GM19438 (cell line): ENCODE measurements around the gene ATXN10.

Source experiments
- ATAC-seq: cut with Tn5 transposase; IDR thresholded peaks from one replicate; pipeline ENCODE4 v1.9.1; 2021; ENCODE audit warnings: low read depth; ENCODE audit not compliant: unreplicated experiment

The ATXN10 gene

DNA sequence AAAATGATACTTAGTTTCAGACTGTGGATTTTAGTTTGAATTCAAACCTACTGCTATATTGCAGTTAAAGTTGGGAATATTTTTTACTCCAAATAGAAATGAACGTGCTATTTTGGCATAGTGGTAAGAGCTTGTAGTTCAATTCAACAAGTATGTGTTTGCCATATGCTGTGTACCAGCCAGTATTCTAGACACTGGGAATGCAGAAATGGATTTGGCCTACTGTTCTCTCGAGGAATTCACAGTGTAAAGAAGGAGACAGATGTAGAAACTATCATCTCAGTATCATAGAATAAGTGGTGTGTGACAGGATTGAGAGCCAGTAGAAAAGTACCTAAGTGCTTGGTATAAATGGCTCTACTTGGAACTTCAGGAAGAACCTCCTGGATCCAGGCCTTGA is 80.4 kb downstream of the ATXN10 start:
- ATAC-seq, result no peak

DNA sequence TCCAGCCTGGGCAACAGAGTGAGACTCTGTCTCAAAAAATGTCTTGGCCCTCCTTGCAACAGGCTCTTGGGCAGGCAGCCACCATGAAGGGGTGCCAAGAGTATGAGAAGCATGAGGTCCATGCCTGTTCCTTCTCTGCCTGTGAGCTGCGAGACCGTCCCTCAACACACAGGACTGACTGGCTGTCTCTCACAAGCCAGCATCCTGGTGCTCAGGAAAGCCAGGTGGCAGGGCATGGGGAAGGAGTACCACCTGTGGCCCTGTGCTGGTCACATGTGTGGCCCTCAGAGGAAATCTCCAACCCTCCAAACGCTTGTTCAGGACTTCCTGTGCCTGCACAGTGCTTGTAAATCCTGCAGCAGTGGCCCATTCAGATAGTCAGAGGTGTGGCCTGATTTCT is 83.2 kb downstream of the ATXN10 start:
- ATAC-seq, result no peak

- no peak for ATAC-seq
These were observed 84.9 kb downstream of the ATXN10 start for GRCh38 chr22:45756558-45756957.

GRCh38 chr22:45757068-45757467 is 85.4 kb downstream of the ATXN10 start:
- ATAC-seq, result no peak

- ATAC-seq, result no peak
These were observed 86.3 kb downstream of the ATXN10 start for GRCh38 chr22:45757936-45758335.

DNA sequence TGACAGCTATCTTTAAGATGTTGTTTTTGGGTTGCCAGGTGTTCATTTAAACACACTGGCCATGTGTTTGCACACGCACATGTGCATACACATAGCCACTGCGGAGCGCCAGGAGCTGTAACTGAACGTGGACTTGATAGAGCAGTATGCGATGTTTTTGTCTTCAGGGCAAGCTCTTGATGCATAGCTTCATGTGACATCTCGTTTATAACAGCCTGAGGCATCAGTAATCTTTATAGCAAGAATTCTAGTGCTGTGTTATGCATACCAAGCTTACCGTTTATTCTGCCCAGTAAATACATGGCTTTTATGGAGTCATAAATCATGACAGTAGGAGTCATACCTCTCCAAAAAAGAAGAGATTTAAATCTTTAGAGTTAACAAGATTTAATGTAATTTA is 87.0 kb downstream of the ATXN10 start:
- ATAC-seq, result no peak

DNA sequence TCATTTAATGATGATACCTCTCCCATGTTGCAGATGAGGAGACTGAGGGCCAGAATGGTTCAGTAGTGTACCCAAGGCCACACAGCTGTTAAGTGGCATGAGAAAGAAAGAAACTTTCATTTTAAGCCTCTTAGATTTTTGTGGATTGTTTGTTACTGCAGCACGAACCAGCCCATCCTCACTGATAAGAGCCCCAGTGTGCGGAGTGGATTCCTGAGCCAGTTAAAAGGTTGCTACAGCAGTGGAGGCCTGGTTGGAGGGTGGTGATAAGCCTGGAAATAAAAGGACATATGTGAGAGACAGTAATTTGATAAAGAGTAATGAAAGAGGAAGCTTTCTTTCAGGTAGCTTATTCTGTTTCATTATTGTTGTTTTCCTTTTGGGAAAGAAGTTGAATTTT is 89.0 kb downstream of the ATXN10 start:
- ATAC-seq, result no peak

DNA sequence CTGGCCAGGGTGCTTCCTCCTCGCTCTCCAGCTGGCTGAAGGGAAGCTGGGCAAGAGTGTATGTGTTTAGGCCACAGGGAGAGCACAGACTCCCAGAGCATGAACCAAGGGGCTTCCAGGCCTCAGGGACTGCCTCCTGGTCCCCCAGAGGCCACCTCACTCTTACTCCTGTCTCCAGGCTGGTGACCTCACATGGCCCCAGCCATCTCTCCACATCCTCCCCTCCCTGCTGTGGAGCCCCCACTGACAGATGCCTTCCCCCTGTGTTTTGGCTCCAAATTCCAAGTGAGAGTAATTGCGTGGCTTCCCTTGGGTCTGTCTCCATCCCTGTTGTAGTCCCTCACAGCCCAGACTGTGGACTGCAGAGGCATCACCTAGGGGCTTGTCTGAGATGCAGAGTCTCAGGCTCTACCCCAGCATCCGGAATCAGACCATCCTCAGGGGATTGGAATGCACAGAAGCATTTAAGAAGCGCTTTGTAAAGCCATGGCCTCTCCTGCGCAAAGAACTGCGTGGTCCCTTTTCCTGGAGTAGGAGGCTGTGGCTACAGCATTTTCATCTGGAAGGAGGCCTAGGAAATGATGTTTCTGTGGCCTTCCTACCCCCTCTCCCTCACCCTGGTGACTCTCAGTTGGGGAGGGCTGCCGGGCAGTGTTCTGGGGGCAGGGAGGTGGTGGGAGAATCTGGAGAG is 91.1 kb downstream of the ATXN10 start:
- no peak for ATAC-seq

DNA sequence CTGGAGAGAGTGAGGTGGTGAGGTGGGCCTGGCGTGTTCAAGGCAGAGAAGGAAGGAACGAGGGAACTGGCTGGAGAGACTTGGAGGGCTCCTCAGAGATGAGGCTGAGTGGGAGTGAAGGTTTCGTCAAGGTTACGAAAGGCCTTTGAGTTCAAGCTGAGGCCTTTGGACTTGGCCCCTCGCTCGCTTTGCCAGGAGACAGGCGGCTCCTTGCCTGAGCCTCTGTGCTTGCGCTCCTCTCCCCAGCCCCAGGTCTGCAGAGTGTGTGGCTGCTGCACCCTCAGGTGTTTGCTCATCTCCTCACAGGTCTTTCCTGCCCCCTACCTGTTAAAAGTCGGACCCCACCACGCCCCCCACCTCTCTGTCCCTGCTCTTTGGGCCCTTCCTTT is 91.6 kb downstream of the ATXN10 start:
- no peak for ATAC-seq

DNA sequence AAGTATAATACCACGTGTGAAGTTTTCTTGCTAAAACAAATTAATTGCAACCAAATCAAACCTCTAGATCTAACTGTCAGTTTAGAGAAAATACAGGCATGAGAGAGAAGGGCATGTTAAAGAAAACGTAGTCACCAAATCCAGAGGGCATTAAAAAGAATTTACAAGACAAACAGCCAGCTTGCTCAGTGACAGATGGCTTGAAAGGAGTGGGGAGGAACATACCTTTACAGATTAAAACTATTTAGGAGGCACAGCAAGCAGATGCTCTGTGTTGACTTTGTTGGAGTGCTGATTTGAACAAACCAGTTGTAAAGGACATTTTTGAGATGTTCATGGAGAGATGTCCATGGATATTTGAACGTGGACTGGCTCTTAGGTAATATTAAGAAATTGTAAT is 96.9 kb downstream of the ATXN10 start:
- no peak for ATAC-seq

DNA sequence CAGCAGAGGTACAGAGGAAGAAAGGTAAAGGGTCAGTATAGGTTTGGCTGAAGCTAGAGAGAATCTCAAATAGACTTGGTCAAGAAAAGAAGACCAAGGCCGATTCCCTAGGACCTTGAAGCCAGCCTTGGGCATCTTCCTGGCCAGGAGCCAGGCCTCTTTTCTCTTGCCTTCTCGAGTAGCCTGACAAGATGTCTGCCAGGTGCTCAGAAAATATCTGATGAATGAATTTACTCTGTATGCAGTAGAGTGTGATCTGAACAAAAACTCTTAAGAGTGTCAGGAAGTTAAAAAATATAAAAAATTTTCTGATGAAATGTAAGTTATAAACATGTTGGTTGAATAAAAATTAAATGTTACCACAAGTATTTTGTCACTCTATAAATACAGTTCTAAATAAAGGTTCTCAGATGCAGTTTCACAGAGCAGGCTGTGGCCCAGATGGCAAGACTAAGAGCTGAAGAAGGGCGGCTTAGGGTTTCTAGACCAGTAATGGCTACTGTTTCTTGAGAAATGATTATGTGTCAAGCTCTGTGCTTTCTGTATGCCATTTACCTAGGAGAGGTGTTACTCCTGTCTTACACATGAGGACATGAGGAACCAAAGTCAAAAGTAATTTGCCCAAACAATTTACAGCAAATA is 98.1 kb downstream of the ATXN10 start:
- no peak for ATAC-seq

DNA sequence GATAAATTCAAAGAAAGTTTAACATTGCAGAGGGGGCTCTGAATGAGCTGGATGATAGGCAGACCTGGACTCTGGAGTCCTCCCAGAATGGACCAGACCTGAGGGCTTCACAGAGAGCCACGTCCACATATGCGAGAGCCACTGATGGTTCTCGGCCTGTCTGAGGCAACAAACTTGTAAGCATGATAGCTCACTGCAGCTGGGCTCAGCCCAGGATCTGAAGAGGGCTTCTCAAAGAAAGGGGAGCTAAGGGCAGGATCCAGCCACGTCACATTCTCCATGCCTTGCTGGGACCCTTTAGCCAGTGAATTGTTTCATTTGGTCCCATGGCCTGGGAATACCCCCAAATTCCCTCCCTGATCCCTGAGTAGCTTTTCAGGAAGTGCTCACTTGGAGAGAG is 98.9 kb downstream of the ATXN10 start:
- ATAC-seq, result no peak

- no peak for ATAC-seq
These were observed 99.4 kb downstream of the ATXN10 start for GRCh38 chr22:45771057-45771456.

DNA sequence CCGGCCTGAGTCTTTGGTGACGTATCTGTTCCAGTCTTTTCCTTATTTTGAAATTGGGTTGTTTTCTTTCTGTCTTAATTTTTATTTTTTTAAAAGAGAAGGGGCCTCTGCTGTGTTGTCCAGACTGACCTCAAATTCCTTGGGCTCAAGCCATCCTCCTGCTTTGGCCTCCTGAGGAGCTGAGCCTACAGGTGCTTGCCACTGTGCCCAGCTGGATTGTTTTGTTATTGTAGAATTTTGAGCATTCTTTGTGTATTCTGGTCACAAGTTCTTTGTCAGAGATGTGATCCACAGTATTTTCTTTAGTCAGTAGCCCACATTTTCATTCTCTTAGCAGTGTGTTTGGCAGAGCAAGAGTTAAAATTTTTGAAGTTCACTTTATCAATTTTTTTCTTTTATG is 100.1 kb downstream of the ATXN10 start:
- no peak for ATAC-seq

DNA sequence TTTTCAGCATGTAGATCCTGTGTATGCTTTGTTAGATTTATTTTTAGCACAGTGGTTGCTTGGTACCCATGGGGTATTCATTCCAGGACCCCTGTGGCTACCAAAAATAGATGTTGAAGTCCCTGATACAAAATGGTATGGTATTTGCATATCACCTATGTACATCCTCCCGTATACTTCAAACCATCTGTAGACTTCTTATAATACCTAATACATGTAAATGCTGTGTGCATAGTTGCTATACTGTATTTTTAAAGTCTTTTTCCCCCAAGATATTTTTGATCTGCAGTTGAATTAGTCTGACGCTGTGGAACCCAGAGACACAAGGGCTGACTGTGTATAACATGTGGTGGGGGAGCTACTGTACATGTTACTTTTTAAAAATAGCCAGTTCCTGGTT is 101.1 kb downstream of the ATXN10 start:
- ATAC-seq, result no peak

DNA sequence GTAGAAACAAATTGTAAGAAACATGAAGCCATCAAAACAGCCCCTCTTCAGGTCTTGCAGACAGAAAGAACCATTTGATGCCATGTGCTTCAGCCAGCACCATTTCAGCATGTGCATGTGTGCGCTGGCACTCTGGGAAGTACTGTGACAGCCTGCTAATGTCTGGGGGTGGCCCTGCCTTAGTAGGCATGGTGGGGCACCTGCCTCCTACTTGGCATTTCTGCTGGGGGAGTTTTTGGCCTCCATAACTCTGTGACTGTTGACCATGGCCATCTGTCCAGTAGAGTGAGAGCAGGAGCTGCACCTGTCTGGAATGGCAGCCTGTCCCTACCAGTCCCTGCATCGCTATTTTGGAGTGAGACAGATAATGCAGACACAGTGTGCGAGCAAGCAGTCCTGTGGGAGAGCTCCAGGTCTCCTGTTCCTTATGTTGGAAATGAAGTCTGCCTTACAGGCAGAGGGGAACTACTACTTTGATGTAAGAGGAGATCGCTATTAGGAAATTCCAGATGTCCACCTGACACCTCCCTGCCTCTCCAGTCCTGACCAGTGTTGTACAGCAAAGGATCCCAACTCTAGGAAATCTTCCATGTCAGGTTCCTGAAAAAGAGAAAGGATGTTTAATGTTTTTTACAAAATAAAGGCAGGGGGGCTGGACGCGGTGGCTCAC is 102.5 kb downstream of the ATXN10 start:
- ATAC-seq, result no peak

DNA sequence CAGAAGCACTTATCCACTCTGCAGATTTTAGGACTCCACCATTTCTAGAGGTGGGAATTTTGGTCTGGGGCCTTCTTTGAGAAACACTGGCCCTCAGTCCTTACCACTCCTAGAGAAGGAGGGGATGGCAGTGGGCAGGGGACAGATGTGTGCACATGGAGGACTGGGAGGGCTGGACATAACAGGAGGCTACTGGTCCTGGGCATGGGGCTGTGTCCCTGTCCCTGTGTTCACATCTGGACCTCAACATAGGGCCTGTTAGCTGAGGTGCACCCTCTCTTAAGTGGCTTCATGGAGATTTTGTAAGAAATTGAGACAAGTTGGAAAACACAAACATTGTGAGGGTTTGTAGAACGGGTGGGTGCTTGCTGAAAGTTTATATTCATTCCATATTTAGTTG is 103.4 kb downstream of the ATXN10 start:
- no peak for ATAC-seq

DNA sequence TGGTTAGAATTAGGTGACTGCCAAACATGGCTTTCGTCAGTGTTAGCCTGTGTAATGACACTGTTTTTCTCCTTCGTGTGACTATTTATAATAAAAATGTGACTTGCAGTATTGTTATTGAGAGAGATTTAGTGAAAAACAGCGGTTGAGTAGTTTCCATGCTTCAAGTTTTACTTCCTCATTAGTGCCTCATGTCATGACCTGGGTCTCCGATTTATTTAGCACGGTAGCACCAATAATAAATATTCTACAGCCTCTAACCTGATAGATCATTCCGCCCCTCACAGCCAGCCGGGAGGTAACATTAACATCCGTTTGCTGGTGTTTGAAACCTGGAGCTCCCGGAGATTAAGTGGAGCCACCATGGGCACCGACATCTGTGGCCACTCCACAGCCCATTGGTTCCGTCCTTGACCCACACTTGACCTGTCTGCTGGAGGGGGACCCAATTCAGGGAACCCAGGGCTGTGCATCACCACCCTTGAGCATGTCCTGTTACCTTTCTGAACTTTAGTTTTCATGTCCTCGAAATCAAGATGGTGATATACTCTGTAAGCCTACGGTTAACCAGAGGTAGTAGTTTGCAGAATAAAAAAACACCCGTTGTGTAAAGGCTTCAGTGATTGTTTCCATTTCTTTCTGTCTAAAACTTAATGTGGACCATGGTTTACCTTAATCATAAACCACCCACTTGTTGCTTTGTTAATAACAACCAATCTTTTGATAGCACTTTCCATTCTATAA is 104.1 kb downstream of the ATXN10 start:
- ATAC-seq, result no peak

- ATAC-seq, result no peak
These were observed 104.6 kb downstream of the ATXN10 start for GRCh38 chr22:45776313-45776585.

DNA sequence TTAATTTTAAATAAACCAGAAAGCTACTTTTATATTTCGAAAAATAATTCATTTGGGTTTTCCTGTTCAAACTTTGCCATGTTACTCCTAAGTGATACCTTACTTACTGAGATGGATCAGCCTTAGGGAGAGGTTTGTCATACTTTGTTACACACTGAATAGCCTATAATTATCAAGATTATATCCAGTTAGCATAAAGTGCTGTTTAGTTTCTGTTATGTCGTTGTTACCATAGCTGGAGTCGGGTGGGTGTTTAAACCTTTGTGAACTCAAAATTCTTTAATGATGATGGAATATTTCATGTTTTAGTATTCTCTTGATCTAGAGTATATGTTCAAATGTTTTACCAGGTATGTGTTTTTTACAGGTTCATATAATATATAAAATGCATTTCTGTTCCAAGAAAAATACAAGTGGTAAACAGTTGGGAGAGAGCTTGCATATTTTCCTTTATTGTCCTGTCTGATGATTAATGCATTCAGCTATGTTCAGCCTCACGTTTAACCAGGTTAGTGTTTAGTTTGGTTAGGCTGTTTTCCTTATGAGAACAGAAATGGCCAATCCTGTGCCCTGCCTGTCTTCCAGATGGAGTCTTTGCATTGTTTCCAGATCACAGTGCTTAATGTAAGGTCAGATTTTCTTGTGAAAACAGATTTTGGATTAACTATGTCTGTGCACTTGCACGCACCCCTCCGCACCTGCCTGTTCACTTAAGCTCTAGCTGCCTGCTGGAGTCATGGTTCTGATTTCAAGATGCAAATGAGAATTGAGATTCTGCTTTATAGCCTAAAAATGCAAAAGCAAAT is 105.6 kb downstream of the ATXN10 start:
- no peak for ATAC-seq

- ATAC-seq, result no peak
These were observed 106.3 kb downstream of the ATXN10 start for GRCh38 chr22:45777852-45778375.
